H1 (cell line): ENCODE results near the gene GARS1. TPM values are rescaled to one million over a fixed set of nuclear protein-coding genes. Genes with fewer than 3 reads are reported as not detected.

Experiments
- NRF1 ChIP-seq: IDR thresholded peaks from 2 replicates; pipeline ENCODE4 v1.6.1; 2011; ENCODE audit warnings: mild to moderate bottlenecking, low read depth, low read length, improper control_type of control experiment
- POU5F1 ChIP-seq: IDR thresholded peaks from 2 replicates; pipeline ENCODE4 v1.6.1; 2011; ENCODE audit warnings: low read depth, mild to moderate bottlenecking, low read length, moderate library complexity
- RXRA ChIP-seq: IDR thresholded peaks from 2 replicates; pipeline ENCODE4 v1.6.1; 2011; ENCODE audit warnings: low read depth, mild to moderate bottlenecking, low read length, moderate library complexity; ENCODE audit not compliant: insufficient read depth
- polyA plus RNA-seq, 7 experiments: library from polyadenylated mRNA; depleted of rRNA in 3 of 7; stranded (reverse) in 5 of 7; unstranded in 2 of 7; fragments of >200 nt in 5 of 7; fragments of 200-250 nt in 2 of 7; gene quantifications; 1 replicate in 5 of 7; 2 replicates in 1 of 7; 4 replicates in 1 of 7; pipeline versions ENCODE4 v1.2.1 to v1.2.3, GENCODE V29; 2011 to 2013; ENCODE audit warnings: missing spikeins in 2 of 7, mixed read lengths in 2 of 7
- total RNA-seq: library from RNA; stranded (reverse); fragmentation: NEBNext Ultra II Directional; extraction: Animal tissue kit (Norgen Biotek cat#: 25700); gene quantifications from 2 replicates; pipeline ENCODE4 v1.2.1, GENCODE V29; 2021
- TF ChIP-seq, protein P1 (sequence below): fragments of 300-600 bp; sonication (generic); IDR thresholded peaks from 2 replicates; pipeline ENCODE4 v1.7.1; 2012; ENCODE audit warnings: low read length, moderate library complexity, mild to moderate bottlenecking, inconsistent platforms; ENCODE audit not compliant: insufficient replicate concordance

Gene GARS1
- total and polyA plus RNA-seq, 2 of the 8 experiments (the other 6 are each of a cell fraction or from before 2014, with no cell fraction given): 270 to 476 TPM

GRCh38 chr7:30584415-30584814 lies 10.3 kb upstream of the GARS1 start (continued):
- TF ChIP-seq, protein P1, sequence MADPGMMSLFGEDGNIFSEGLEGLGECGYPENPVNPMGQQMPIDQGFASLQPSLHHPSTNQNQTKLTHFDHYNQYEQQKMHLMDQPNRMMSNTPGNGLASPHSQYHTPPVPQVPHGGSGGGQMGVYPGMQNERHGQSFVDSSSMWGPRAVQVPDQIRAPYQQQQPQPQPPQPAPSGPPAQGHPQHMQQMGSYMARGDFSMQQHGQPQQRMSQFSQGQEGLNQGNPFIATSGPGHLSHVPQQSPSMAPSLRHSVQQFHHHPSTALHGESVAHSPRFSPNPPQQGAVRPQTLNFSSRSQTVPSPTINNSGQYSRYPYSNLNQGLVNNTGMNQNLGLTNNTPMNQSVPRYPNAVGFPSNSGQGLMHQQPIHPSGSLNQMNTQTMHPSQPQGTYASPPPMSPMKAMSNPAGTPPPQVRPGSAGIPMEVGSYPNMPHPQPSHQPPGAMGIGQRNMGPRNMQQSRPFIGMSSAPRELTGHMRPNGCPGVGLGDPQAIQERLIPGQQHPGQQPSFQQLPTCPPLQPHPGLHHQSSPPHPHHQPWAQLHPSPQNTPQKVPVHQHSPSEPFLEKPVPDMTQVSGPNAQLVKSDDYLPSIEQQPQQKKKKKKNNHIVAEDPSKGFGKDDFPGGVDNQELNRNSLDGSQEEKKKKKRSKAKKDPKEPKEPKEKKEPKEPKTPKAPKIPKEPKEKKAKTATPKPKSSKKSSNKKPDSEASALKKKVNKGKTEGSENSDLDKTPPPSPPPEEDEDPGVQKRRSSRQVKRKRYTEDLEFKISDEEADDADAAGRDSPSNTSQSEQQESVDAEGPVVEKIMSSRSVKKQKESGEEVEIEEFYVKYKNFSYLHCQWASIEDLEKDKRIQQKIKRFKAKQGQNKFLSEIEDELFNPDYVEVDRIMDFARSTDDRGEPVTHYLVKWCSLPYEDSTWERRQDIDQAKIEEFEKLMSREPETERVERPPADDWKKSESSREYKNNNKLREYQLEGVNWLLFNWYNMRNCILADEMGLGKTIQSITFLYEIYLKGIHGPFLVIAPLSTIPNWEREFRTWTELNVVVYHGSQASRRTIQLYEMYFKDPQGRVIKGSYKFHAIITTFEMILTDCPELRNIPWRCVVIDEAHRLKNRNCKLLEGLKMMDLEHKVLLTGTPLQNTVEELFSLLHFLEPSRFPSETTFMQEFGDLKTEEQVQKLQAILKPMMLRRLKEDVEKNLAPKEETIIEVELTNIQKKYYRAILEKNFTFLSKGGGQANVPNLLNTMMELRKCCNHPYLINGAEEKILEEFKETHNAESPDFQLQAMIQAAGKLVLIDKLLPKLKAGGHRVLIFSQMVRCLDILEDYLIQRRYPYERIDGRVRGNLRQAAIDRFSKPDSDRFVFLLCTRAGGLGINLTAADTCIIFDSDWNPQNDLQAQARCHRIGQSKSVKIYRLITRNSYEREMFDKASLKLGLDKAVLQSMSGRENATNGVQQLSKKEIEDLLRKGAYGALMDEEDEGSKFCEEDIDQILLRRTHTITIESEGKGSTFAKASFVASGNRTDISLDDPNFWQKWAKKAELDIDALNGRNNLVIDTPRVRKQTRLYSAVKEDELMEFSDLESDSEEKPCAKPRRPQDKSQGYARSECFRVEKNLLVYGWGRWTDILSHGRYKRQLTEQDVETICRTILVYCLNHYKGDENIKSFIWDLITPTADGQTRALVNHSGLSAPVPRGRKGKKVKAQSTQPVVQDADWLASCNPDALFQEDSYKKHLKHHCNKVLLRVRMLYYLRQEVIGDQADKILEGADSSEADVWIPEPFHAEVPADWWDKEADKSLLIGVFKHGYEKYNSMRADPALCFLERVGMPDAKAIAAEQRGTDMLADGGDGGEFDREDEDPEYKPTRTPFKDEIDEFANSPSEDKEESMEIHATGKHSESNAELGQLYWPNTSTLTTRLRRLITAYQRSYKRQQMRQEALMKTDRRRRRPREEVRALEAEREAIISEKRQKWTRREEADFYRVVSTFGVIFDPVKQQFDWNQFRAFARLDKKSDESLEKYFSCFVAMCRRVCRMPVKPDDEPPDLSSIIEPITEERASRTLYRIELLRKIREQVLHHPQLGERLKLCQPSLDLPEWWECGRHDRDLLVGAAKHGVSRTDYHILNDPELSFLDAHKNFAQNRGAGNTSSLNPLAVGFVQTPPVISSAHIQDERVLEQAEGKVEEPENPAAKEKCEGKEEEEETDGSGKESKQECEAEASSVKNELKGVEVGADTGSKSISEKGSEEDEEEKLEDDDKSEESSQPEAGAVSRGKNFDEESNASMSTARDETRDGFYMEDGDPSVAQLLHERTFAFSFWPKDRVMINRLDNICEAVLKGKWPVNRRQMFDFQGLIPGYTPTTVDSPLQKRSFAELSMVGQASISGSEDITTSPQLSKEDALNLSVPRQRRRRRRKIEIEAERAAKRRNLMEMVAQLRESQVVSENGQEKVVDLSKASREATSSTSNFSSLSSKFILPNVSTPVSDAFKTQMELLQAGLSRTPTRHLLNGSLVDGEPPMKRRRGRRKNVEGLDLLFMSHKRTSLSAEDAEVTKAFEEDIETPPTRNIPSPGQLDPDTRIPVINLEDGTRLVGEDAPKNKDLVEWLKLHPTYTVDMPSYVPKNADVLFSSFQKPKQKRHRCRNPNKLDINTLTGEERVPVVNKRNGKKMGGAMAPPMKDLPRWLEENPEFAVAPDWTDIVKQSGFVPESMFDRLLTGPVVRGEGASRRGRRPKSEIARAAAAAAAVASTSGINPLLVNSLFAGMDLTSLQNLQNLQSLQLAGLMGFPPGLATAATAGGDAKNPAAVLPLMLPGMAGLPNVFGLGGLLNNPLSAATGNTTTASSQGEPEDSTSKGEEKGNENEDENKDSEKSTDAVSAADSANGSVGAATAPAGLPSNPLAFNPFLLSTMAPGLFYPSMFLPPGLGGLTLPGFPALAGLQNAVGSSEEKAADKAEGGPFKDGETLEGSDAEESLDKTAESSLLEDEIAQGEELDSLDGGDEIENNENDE: peak; percentile 58
- TF ChIP-seq NRF1: no peak
- 0 out of 2 replicates have a peak, but pooled peaks have one; percentile 10 for TF ChIP-seq POU5F1
- TF ChIP-seq RXRA: no peak
